Bronchial epithelial cell (primary cell): ENCODE results near the gene OR5T1. TPM values are rescaled to one million over a fixed set of nuclear protein-coding genes. Genes with fewer than 3 reads are reported as not detected.

ENCODE experiments used
- DNase-seq: peaks from one replicate; pipeline ENCODE4 v3.0.0-alpha.2; 2010; ENCODE audit warnings: low read depth
- FAIRE-seq: peaks from 2 replicates; lab custom pipeline; 2011; peaks lifted over from hg19 to GRCh38; lab: Jason Lieb, UNC
- H3K27me3 ChIP-seq: 2 replicates; pipeline ENCODE4 v1.5.1; 2011; ENCODE audit warnings: low read length; ENCODE audit not compliant: control insufficient read depth, insufficient read depth
- H3K36me3 ChIP-seq: 2 replicates; pipeline ENCODE4 v1.5.1; 2011; ENCODE audit warnings: low read length; ENCODE audit not compliant: control insufficient read depth, insufficient read depth
- H3K4me3 ChIP-seq: 2 replicates; pipeline ENCODE4 v1.5.1; 2011; ENCODE audit warnings: mild to moderate bottlenecking, low read depth, low read length, control low read depth
- CTCF ChIP-seq: IDR thresholded peaks from 2 replicates; pipeline ENCODE4 v1.5.1; 2011; ENCODE audit warnings: mild to moderate bottlenecking, moderate library complexity, low read length, control low read depth, inconsistent platforms; ENCODE audit not compliant: insufficient read depth, severe bottlenecking
- total RNA-seq: library from RNA; depleted of rRNA; stranded (reverse); fragments of >200 nt; gene quantifications from 2 replicates; pipeline ENCODE4 v1.2.1, GENCODE V29; 2014

OR5T1 gene
- total RNA-seq, 1 donor from 2014 or later: not detected

- FAIRE-seq (no peak), DNase-seq (no peak)
- H3K27me3 ChIP-seq: no peaks in the 10 kb centered on the region
- H3K4me3 ChIP-seq: no peak overlapping the region
- TF ChIP-seq CTCF: no peak
- H3K36me3 ChIP-seq: no peaks in the 10 kb centered on the region
Measured at GRCh38 chr11:56307836-56308235, 33.9 kb downstream of the OR5T1 start.

- H3K4me3 ChIP-seq: no peak within 1 kb of the TSS
- no peak for TF ChIP-seq CTCF
- no peaks in the 10 kb centered on the region for H3K36me3 ChIP-seq
- DNase-seq: no peak
- no peak for FAIRE-seq
- H3K27me3 ChIP-seq: no peaks in the 10 kb centered on the region
Measured at GRCh38 chr11:56314844-56315243, 40.9 kb downstream of the OR5T1 start, which contains the start of gene OR8K3. TSS of gene OR8K3 (plus strand) at chr11:56315144. CDS start at chr11:56318307, 3,163 bp downstream.

Other genes starting within 250 kb of the OR5T1 start
- not detected in 2 replicates for gene OR5AS1, start 246.5 kb upstream of the OR5T1 start, total RNA-seq
- not detected in 2 replicates for gene OR8I2, start 180.8 kb upstream of the OR5T1 start, total RNA-seq
- gene OR8H2, start 170.5 kb upstream of the OR5T1 start, total RNA-seq: not detected in 2 replicates
- not detected in 2 replicates for gene OR8H3, start 151.8 kb upstream of the OR5T1 start, total RNA-seq
- not detected in 2 replicates for gene OR8J3, start 134.0 kb upstream of the OR5T1 start, total RNA-seq
- not detected in 2 replicates for gene OR8K5, start 113.8 kb upstream of the OR5T1 start, total RNA-seq
- not detected in 2 replicates for gene OR5J2, start 97.5 kb upstream of the OR5T1 start, total RNA-seq
- gene OR5T2, start 39.9 kb upstream of the OR5T1 start, total RNA-seq: not detected in 2 replicates
- not detected in 2 replicates for gene OR5T3, start 21.9 kb upstream of the OR5T1 start, total RNA-seq
- gene OR8H1, start 18.1 kb downstream of the OR5T1 start, total RNA-seq: not detected in 2 replicates
- not detected in 2 replicates for gene OR8K3, start 41.0 kb downstream of the OR5T1 start, total RNA-seq
- not detected in 2 replicates for gene OR8K1, start 71.9 kb downstream of the OR5T1 start, total RNA-seq
- gene OR8J1, start 80.1 kb downstream of the OR5T1 start, total RNA-seq: not detected in 2 replicates
- gene OR8U1, start 101.5 kb downstream of the OR5T1 start, total RNA-seq: not detected in 2 replicates
- gene OR5AL1, start 138.5 kb downstream of the OR5T1 start, total RNA-seq: not detected in 2 replicates
- gene OR5M3, start 199.2 kb downstream of the OR5T1 start, total RNA-seq: not detected in 2 replicates
- gene OR5M8, start 217.2 kb downstream of the OR5T1 start, total RNA-seq: not detected in 2 replicates